Heart left ventricle (tissue), 16 donors: ENCODE measurements around the gene RPS27L. TPM values are rescaled to one million over a fixed set of nuclear protein-coding genes. Genes with fewer than 3 reads are reported as not detected.
"Not testable (repeated sequence)": the region's sequence is repeated elsewhere in the genome, so short reads cannot be mapped to it uniquely, and the experiment has no call there.

ENCODE experiments used
- ATAC-seq, 4 donors: fragments of 200-7000 bp; cut with Tn5 transposase; one replicate each; pipeline ENCODE4 v1.9.1; 2020 to 2022; ENCODE audit warnings: moderate library complexity in 4 of 4, mild to moderate bottlenecking in 3 of 4, moderate number of reproducible peaks in 1 of 4
- DNase-seq, 5 donors: peaks; one replicate each; pipeline ENCODE4 v3.0.0-alpha.2; 2020
- H3K27ac ChIP-seq, 12 donors: fragments of 200-600 bp; sonication (generic) in 4 of 12; one replicate each; pipeline versions ENCODE4 v1.5.0 to v1.8.0; 2016 to 2022; ENCODE audit warnings: mild to moderate bottlenecking in 2 of 12
- H3K27me3 ChIP-seq, 9 donors: fragments of 200-600 bp; sonication (generic) in 2 of 9; one replicate each; pipeline versions ENCODE4 v1.5.1 to v1.8.0; 2016 to 2022; ENCODE audit warnings: mild to moderate bottlenecking in 3 of 9
- H3K36me3 ChIP-seq, 9 donors: fragments of 200-600 bp; sonication (generic) in 2 of 9; one replicate each; pipeline versions ENCODE4 v1.5.0 to v1.8.0; 2018 to 2022; ENCODE audit warnings: mild to moderate bottlenecking in 2 of 9
- H3K4me1 ChIP-seq, 12 donors: fragments of 200-600 bp; sonication (generic) in 4 of 12; one replicate each; pipeline versions ENCODE4 v1.5.0 to v1.8.0; 2016 to 2022; ENCODE audit warnings: mild to moderate bottlenecking in 3 of 12
- H3K4me3 ChIP-seq, 12 donors: fragments of 200-600 bp; sonication (generic) in 4 of 12; one replicate each; pipeline versions ENCODE4 v1.5.0 to v1.8.0; 2017 to 2022; ENCODE audit warnings: mild to moderate bottlenecking in 9 of 12, moderate library complexity in 4 of 12
- H3K9me3 ChIP-seq, 12 donors: fragments of 200-600 bp; sonication (generic) in 4 of 12; one replicate each; pipeline versions ENCODE4 v1.5.0 to v1.8.0; 2016 to 2022; ENCODE audit warnings: mild to moderate bottlenecking in 1 of 12
- CTCF ChIP-seq, 12 donors: fragments of 200-600 bp; sonication (generic) in 4 of 12; IDR thresholded peaks; one replicate each; pipeline versions ENCODE4 v1.5.0 to v1.8.0; 2018 to 2022; ENCODE audit warnings: antibody characterized with exemption in 12 of 12, mild to moderate bottlenecking in 5 of 12
- POLR2A ChIP-seq, 2 donors: fragments of 450-650 bp; IDR thresholded peaks; one replicate each; pipeline ENCODE4 v1.6.1; 2017; ENCODE audit warnings: antibody characterized with exemption in 2 of 2, mild to moderate bottlenecking in 2 of 2, moderate library complexity in 2 of 2
- WGBS, 4 donors: extraction: QIAGEN DNeasy Blood & Tissue Kit in 2 of 4; methylation state at CpG; one replicate each; pipeline versions ENCODE4 v1.1.5 to v1.1.7; 2013 to 2018; 5-methylcytosine and 5-hydroxymethylcytosine counted together
- intact Hi-C, 10 donors: fragments of 100-400 bp; cut with DNase I; formaldehyde crosslinking; loops; one replicate each; pipeline versions ENCODE4 v1.11.1 to v1.14.2; 2022
- polyA plus RNA-seq, 2 donors: library from polyadenylated mRNA; stranded (reverse); fragments of 200-250 nt; gene quantifications; one replicate each; pipeline ENCODE4 v1.2.3, GENCODE V29; 2013
- total RNA-seq, 9 donors: library from RNA; depleted of rRNA in 2 of 9; stranded (reverse); fragments of >200 nt in 2 of 9; fragmentation: NEBNext Ultra II Directional in 3 of 9; extraction: Animal tissue kit (Norgen Biotek cat#: 25700) in 3 of 9; gene quantifications; one replicate each; pipeline versions ENCODE4 v1.1.0 to v1.2.4, GENCODE V29; 2016 to 2023
- donor health status: ischemic (EF 13 %, LVEDD 7.1; RV severe dilation, severe dysfunction).
- donor health status: healthy with polysubstance abuse.
- donor health status: DM: no; HTN: yes; CAD: no.
- donor health status: DM: no; HTN: no; CAD: no.
- donor health status: ischemic (EF 25% LVEDD 6.9; RV normal size, moderate dysfunction).
- donor health status: ischemic (EF 25% LVEDD 5.7; RV mildly dilated, moderate dysfunction).
- donor health status: healthy.
- donor health status: DM: yes; HTN: yes; CAD: no.
- donor health status: ischemic (EF 35%, LVEDD 5.7; RV mildly dilated, moderate dysfunction).
- donor health status: nonischemic (EF 11% LVEDD 7.7; RV severe dilation, severe dysfunction).
- donor health status: DM: yes; HTN: yes; CAD: no.
- donor health status: PGD.
- donor health status: ischemic (EF 29% LVEDD 5.4; RV normal size, mild dysfunction).
- donor health status: nonischemic (EF 23%, LVEDD 6.1; RV moderate dilation, normal function).

Gene RPS27L
- total and polyA plus RNA-seq, 11 donors = 53.4 to 221 (median 137) TPM

- WGBS, 4 donors = 45 to 62% (median 52%) methylated on average over 9 of the region's 9 CpGs
- intact Hi-C loops = no loop called here
- H3K27me3 ChIP-seq = no peaks in the 10 kb centered on the region
- peak overlapping the region in 1 of 12 donors; percentile 19 for H3K27ac ChIP-seq
- peaks cover 0 to 7% (median 0%) of the 10 kb centered on the region in 12 donors for H3K4me1 ChIP-seq
- no peaks in the 10 kb centered on the region for H3K9me3 ChIP-seq
- ATAC-seq = peak; percentile 30 to 69 (median 47)
- no peaks in the 10 kb centered on the region for H3K36me3 ChIP-seq
- TF ChIP-seq CTCF (IDR thresholded peaks at IDR 0.05) = no peak
- no peak overlapping the region for H3K4me3 ChIP-seq
- DNase-seq = peak in 1 of 5 donors; percentile 34
These were observed 49.3 kb downstream of the RPS27L start for GRCh38 chr15:63107895-63108546.

GRCh38 chr15:63105354-63105753, 51.9 kb downstream of the RPS27L start:
- WGBS, 4 donors = 78 to 91% (median 81%) methylated on average over 8 of the region's 8 CpGs
- H3K27me3 ChIP-seq, ATAC-seq, H3K4me1 ChIP-seq, H3K36me3 ChIP-seq, H3K27ac ChIP-seq, H3K4me3 ChIP-seq, DNase-seq, H3K9me3 ChIP-seq, intact Hi-C loops: not testable (repeated sequence)

- H3K4me3 ChIP-seq = no peak overlapping the region
- DNase-seq = no peak
- no peaks in the 10 kb centered on the region for H3K27me3 ChIP-seq
- intact Hi-C loops = no loop called here
- H3K4me1 ChIP-seq = peaks cover 0 to 7% (median 0%) of the 10 kb centered on the region in 12 donors
- H3K9me3 ChIP-seq = no peaks in the 10 kb centered on the region
- no peaks in the 10 kb centered on the region for H3K36me3 ChIP-seq
- 61 to 88% (median 69%) methylated on average over 7 of the region's 7 CpGs for WGBS, 4 donors
- no peak for ATAC-seq
- no peak overlapping the region for H3K27ac ChIP-seq
- TF ChIP-seq CTCF (IDR thresholded peaks at IDR 0.05) (no peak), POLR2A (IDR thresholded peaks at IDR 0.05) (no peak)
These were observed 52.5 kb downstream of the RPS27L start for GRCh38 chr15:63104727-63105126.

- DNase-seq (no peak), ATAC-seq (no peak)
- Histone ChIP-seq H3K27me3 (no peaks in the 10 kb centered on the region), H3K4me1 (peaks cover 0 to 7% (median 0%) of the 10 kb centered on the region in 12 donors), H3K4me3 (no peak overlapping the region), H3K9me3 (no peaks in the 10 kb centered on the region), H3K27ac (no peak overlapping the region), H3K36me3 (no peaks in the 10 kb centered on the region)
- TF ChIP-seq POLR2A (IDR thresholded peaks at IDR 0.05) = no peak
- TF ChIP-seq CTCF (IDR thresholded peaks at IDR 0.05) = no peak
- 84 to 92% (median 87%) methylated on average over 3 of the region's 3 CpGs for WGBS, 4 donors
- intact Hi-C loops = no loop called here
These were observed 53.9 kb downstream of the RPS27L start for GRCh38 chr15:63103416-63103815.

GRCh38 chr15:63099581-63099980, 57.7 kb downstream of the RPS27L start:
- H3K36me3 ChIP-seq, intact Hi-C loops, H3K4me1 ChIP-seq, H3K4me3 ChIP-seq, DNase-seq, H3K27me3 ChIP-seq, ATAC-seq, H3K27ac ChIP-seq, H3K9me3 ChIP-seq: not testable (repeated sequence)
- WGBS, 4 donors = 71 to 76% (median 73%) methylated on average over 5 of the region's 5 CpGs

- DNase-seq, H3K4me3 ChIP-seq, H3K27me3 ChIP-seq, H3K27ac ChIP-seq, H3K36me3 ChIP-seq, ATAC-seq, intact Hi-C loops, H3K9me3 ChIP-seq: not testable (repeated sequence)
- WGBS, 4 donors = 90 to 100% (median 93%) methylated on average over 1 to 29 of the region's 33 CpGs
- H3K4me1 ChIP-seq = peaks cover 0 to 11% (median 3%) of the 10 kb centered on the region in 12 donors
These were observed 58.4 kb downstream of the RPS27L start for GRCh38 chr15:63098901-63099300.
